Measurements from ENCODE around the gene KCTD16. TPM values are rescaled to one million over a fixed set of nuclear protein-coding genes. Genes with fewer than 3 reads are reported as not detected.

Gene KCTD16
- total and polyA plus RNA-seq, 2 experiments from 2014 or later: 0.02 to 0.76 TPM

DNA sequence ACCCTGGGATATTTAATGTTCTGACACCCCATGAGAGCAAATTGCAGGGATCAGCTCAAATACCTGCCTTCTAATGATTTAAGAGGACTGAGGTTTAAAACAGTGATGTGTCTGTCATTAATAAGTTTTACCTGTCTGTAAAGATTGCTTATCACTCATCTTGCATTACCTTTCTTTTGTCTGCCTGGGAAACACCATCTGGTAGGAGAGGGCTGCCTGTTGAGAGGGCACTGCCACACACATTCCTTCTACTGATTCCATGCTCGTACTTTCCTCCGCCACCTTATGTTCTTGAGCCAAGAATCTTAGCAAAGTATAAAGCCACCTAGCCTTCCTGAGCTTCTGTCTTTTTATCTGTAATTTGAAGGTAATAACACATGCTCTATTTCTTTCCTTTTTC, 118.6 kb downstream of the KCTD16 start (continued):
- TF ChIP-seq, protein P1, sequence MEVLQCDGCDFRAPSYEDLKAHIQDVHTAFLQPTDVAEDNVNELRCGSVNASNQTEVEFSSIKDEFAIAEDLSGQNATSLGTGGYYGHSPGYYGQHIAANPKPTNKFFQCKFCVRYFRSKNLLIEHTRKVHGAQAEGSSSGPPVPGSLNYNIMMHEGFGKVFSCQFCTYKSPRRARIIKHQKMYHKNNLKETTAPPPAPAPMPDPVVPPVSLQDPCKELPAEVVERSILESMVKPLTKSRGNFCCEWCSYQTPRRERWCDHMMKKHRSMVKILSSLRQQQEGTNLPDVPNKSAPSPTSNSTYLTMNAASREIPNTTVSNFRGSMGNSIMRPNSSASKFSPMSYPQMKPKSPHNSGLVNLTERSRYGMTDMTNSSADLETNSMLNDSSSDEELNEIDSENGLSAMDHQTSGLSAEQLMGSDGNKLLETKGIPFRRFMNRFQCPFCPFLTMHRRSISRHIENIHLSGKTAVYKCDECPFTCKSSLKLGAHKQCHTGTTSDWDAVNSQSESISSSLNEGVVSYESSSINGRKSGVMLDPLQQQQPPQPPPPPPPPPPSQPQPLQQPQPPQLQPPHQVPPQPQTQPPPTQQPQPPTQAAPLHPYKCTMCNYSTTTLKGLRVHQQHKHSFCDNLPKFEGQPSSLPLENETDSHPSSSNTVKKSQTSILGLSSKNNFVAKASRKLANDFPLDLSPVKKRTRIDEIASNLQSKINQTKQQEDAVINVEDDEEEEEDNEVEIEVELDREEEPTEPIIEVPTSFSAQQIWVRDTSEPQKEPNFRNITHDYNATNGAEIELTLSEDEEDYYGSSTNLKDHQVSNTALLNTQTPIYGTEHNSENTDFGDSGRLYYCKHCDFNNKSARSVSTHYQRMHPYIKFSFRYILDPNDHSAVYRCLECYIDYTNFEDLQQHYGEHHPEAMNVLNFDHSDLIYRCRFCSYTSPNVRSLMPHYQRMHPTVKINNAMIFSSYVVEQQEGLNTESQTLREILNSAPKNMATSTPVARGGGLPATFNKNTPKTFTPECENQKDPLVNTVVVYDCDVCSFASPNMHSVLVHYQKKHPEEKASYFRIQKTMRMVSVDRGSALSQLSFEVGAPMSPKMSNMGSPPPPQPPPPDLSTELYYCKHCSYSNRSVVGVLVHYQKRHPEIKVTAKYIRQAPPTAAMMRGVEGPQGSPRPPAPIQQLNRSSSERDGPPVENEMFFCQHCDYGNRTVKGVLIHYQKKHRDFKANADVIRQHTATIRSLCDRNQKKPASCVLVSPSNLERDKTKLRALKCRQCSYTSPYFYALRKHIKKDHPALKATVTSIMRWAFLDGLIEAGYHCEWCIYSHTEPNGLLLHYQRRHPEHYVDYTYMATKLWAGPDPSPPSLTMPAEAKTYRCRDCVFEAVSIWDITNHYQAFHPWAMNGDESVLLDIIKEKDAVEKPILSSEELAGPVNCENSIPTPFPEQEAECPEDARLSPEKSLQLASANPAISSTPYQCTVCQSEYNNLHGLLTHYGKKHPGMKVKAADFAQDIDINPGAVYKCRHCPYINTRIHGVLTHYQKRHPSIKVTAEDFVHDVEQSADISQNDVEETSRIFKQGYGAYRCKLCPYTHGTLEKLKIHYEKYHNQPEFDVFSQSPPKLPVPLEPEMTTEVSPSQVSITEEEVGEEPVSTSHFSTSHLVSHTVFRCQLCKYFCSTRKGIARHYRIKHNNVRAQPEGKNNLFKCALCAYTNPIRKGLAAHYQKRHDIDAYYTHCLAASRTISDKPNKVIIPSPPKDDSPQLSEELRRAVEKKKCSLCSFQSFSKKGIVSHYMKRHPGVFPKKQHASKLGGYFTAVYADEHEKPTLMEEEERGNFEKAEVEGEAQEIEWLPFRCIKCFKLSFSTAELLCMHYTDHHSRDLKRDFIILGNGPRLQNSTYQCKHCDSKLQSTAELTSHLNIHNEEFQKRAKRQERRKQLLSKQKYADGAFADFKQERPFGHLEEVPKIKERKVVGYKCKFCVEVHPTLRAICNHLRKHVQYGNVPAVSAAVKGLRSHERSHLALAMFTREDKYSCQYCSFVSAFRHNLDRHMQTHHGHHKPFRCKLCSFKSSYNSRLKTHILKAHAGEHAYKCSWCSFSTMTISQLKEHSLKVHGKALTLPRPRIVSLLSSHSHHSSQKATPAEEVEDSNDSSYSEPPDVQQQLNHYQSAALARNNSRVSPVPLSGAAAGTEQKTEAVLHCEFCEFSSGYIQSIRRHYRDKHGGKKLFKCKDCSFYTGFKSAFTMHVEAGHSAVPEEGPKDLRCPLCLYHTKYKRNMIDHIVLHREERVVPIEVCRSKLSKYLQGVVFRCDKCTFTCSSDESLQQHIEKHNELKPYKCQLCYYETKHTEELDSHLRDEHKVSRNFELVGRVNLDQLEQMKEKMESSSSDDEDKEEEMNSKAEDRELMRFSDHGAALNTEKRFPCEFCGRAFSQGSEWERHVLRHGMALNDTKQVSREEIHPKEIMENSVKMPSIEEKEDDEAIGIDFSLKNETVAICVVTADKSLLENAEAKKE (CRISPR knock-in tag; IDR thresholded peaks at IDR 0.05): no peak
- TF ChIP-seq JUNB (IDR thresholded peaks at IDR 0.05; ENCODE audit: unreplicated experiment) (no peak), CREB1 (CRISPR knock-in tag; IDR thresholded peaks at IDR 0.05; ENCODE audit: low read depth) (no peak), POLR2AphosphoS5 (IDR thresholded peaks at IDR 0.05; ENCODE audit: low read depth) (no peak), NANOG (IDR thresholded peaks at IDR 0.05; ENCODE audit: borderline replicate concordance) (no peak), ZNF114 (CRISPR knock-in tag; IDR thresholded peaks at IDR 0.05) (no peak), REST (IDR thresholded peaks at IDR 0.05; ENCODE audit: unreplicated experiment) (no peak)
